GM06990 (cell line): ENCODE measurements around the gene ATF1.
A peak's percentile ranks its signal among the peaks of the same experiment; 100 is the strongest.
"Not testable (repeated sequence)": the region's sequence is repeated elsewhere in the genome, so short reads cannot be mapped to it uniquely, and the experiment has no call there.

Experiments
- DNase-seq: peaks from one replicate; pipeline ENCODE4 v3.0.0-alpha.2; 2011; ENCODE audit not compliant: insufficient read length; ENCODE audit errors: extremely low read depth
- H3K27me3 ChIP-seq: replicated peaks from 2 replicates; pipeline ENCODE4 v1.6.0; 2011; ENCODE audit warnings: low read length; ENCODE audit not compliant: control insufficient read depth, insufficient read depth
- H3K36me3 ChIP-seq: 2 replicates; pipeline ENCODE4 v1.5.1; 2011; ENCODE audit warnings: low read length; ENCODE audit not compliant: control insufficient read depth, insufficient read depth
- H3K4me3 ChIP-seq: replicated peaks from 2 replicates; pipeline ENCODE4 v1.5.1; 2011; ENCODE audit warnings: low read depth, mild to moderate bottlenecking, control low read depth, low read length
- CTCF ChIP-seq: IDR thresholded peaks from 2 replicates; pipeline ENCODE4 v1.5.1; 2011; ENCODE audit warnings: low read length, control low read depth, mild to moderate bottlenecking, inconsistent platforms; ENCODE audit not compliant: insufficient read depth, poor library complexity, severe bottlenecking

Gene ATF1

GRCh38 chr12:50751948-50752721 is 11.8 kb upstream of the ATF1 start:
- H3K4me3 ChIP-seq: no peak overlapping the region
- peaks cover 7% of the 10 kb centered on the region for H3K36me3 ChIP-seq
- H3K27me3 ChIP-seq: no peaks in the 10 kb centered on the region
- TF ChIP-seq CTCF: no peak
- DNase-seq: no peak

GRCh38 chr12:50753232-50753769 is 10.6 kb upstream of the ATF1 start:
- TF ChIP-seq CTCF: no peak
- Histone ChIP-seq H3K4me3 (no peak overlapping the region), H3K27me3 (no peaks in the 10 kb centered on the region), H3K36me3 (peaks cover 3% of the 10 kb centered on the region)
- no peak for DNase-seq

GRCh38 chr12:50764286-50765094 is 589 bp downstream of the ATF1 start:
- TF ChIP-seq CTCF: peak; percentile 2
- no peak for DNase-seq
- peak overlapping the region; percentile 76 for H3K4me3 ChIP-seq
- no peaks in the 10 kb centered on the region for H3K27me3 ChIP-seq
- H3K36me3 ChIP-seq: no peaks in the 10 kb centered on the region

- Histone ChIP-seq H3K36me3 (no peaks in the 10 kb centered on the region), H3K4me3 (peak overlapping the region; percentile 76), H3K27me3 (no peaks in the 10 kb centered on the region)
- peak; percentile 61 for TF ChIP-seq CTCF
- DNase-seq: peak; percentile 18
Observed at GRCh38 chr12:50765095-50765911, 1.4 kb downstream of the ATF1 start.

- DNase-seq: no peak
- Histone ChIP-seq H3K4me3 (no peak overlapping the region), H3K36me3 (no peaks in the 10 kb centered on the region; the same call in 1 of the 2 replicates), H3K27me3 (no peaks in the 10 kb centered on the region)
- TF ChIP-seq CTCF: no peak
Observed at GRCh38 chr12:50768391-50768790, 4.5 kb downstream of the ATF1 start.

GRCh38 chr12:50768813-50769212 is 4.9 kb downstream of the ATF1 start:
- DNase-seq, H3K27me3 ChIP-seq, H3K36me3 ChIP-seq, H3K4me3 ChIP-seq: not testable (repeated sequence)
